NCI-H526 treated with DMSO at 0.1 percent for 48 hours (cell line): ENCODE data around the gene TMEM158.

Experiments used
- DNase-seq: peaks from one replicate; lab custom pipeline; 2025; lab: John Stamatoyannopoulos, UW

Gene TMEM158

DNA sequence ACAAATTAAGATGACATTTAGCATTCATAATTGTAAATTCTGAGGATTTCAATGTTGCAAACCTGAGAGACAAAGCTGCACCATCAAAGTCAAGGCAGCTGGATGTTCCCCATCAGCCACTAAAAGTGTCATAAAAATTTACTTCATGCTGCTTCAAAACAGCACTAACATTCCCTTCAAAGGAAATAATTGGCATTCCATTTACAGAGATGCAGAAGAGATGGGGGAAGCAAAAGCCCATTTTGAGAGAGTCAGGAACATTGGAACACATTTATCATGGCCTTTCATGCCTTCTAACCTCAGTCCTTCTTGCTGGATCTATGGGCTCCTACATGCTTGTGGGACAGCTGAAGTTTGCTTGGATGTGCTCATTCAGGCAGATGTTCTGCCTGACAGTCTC is 6.4 kb upstream of the TMEM158 start:
- DNase-seq: no peak

DNA sequence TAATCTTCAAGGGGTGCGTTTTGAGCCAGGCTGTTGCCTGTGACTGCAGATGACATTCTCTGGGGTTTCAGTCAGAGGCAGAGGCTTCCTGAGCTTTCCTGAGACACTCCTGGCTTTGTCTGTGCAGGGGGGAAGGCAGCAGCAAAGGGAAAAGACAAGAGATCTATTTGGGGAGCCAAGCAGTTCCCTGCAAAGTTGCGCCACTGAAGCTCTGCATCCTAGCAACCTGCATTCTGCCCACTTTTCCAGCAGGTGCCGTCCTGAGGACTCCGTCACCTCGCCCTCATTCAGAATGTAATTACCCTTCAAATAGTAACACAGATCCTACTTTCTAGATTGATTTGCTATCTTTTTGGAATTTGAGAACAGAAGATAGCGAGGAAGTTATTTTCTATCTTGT is 1.9 kb upstream of the TMEM158 start:
- DNase-seq: no peak

DNA sequence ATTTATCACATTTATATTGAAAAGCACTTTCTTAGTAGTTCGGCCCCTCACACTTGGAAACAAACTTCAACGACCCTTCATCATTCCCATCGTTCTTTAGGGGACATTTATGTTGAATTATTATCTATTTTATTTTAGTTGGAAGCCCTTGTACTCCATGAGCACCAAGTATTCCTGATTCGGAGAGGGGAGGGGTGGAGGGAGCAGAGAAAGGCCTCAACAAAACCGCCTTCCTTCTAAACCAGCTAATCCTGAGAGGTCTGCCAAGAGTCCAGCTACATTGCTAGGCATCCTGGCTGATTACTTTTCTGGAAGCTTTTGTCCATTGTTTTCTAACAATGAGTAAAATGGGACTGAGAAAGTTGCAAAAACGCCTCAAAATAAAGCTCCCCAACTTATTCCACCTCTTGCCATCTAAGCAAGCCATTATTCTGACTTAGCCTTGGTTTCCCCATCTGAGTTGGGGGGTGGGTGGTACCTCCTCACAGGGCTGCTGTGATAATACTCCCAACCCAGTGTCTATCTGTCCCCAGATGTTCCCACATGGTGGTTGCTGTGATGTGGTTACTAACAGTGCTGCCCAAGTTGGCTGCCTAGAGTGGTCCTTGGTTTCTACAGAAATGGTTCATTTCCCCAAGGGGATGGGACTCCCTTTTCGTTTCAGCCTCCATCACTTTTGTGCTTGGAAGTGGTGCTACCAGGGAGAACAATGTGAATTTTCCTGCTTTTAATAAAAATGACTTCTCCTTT is 1.2 kb upstream of the TMEM158 start:
- no peak for DNase-seq

DNA sequence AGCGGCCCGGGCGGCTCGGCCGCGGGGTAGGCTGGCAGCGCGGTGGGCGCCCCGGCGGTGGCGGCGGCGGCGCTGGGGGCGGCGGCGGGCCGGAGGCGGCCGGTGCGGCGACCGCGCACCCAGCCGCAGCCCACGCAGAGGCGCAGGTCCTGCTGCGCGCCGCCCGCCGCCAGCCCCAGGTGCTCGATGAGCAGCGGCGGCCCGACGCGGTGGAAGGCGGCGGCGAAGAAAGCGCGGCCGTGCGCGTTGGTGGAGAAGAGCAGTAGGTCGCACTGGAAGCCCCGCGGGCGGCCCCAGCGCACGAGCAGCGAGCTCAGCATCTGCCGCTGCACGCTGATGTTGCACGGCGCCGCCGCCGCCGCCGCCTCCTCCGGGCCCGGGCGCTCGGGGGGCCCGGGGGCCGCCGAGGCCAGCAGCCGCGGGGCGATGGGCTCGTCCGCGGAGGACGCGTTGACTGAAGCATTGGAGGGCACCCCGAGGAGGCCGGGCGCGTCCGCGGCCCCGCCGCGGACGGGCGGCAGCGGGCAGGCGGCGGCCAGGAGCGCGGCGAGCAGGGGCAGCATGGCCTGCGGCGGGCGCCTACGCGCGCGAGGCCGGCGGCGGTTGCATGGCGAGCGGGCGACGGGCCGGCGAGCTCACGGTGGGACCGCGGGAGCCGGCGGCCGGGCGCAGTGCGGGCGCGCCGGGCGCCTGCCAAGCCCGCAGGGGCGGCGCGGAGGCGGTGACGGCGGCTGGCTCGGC is 452 bp downstream of the TMEM158 start:
- no peak for DNase-seq

DNA sequence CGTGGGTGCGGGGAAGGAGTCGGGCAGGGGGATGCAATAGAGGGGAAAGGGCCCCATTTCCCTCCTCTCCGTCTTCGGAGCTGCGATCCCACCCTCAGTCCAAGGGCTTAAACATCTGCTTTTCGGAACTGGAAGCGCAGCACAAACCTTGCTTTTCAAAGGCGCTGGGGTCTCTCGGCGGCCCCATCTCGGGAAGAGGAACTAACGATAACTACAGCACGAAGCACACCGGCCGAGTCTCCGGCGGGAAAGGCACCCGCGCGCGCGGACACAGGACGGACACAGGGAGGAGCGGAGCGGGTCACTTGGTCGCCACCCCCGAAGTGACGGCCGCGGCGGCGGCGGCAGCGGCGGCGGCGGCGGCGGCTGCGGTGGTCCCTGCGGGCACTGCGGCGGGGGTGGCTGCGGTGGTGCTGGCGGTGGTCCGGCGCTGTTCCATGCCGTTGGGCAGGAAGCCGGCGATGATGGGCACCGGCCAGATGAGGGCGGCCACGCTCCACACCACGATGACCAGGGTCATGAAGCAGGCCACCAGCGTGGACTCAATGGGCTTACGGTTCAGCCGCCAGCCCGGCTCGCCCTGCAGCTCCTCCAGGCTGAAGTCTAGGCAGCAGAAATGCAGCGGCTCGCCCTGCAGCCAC is 1.1 kb downstream of the TMEM158 start:
- peak; percentile 35 for DNase-seq

DNA sequence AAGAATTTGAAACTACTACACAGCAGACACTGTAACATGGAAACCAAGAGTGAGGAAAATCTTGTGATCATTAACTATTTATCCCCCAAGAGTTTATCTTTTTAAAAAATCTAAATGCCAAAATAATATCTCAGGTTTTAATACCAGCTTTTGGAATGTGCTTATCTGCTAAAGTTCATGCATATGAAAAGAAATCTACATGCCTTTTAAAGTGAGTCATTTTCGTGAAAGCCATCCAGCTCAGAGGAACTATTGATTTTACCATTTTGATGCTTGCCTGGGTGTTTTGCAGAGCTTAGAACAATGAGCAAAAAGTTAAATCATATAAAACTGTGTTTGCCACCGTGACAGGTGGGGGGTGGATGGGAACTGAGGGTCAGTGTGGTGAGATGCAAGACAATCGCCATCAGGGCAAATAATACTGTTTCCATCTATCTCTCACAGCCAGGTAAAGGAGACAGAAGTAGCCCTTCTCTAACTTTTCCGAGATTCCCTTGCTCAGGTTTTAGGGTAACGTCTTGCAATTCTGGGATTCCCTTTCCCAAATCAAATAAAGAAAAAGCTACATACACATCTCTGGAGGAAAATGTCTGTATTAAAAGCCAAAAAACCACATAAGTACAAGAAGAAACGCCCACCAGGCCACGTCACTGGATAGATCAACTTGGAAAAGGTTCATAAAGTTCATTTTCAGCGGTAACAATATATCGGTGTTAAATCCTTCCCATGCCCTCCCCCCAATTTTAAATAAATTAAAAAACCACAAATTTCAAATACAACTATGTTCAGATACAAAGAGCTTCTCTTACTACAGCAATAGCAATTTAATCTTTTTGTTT is 2.0 kb downstream of the TMEM158 start:
- no peak for DNase-seq

DNA sequence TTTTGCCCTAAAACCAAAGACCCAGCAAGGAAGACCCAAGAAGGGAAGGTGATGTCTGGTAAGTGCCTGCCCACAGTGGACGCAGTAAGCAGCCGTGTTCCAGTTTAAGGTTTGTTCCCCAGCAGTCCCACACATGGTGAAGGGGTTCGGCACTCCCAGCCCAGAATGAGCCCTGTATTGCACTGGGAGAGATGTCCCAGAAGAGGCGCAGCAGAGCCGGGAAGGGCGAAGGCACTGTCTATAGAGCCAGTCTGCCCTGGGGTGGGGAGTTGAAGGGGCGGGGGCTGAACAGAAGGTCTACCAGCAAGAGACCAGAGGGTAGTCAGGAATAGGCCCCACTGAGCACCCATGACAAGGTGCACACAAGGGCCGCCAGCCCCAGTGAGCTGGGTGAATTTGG is 6.4 kb downstream of the TMEM158 start:
- DNase-seq: no peak

DNA sequence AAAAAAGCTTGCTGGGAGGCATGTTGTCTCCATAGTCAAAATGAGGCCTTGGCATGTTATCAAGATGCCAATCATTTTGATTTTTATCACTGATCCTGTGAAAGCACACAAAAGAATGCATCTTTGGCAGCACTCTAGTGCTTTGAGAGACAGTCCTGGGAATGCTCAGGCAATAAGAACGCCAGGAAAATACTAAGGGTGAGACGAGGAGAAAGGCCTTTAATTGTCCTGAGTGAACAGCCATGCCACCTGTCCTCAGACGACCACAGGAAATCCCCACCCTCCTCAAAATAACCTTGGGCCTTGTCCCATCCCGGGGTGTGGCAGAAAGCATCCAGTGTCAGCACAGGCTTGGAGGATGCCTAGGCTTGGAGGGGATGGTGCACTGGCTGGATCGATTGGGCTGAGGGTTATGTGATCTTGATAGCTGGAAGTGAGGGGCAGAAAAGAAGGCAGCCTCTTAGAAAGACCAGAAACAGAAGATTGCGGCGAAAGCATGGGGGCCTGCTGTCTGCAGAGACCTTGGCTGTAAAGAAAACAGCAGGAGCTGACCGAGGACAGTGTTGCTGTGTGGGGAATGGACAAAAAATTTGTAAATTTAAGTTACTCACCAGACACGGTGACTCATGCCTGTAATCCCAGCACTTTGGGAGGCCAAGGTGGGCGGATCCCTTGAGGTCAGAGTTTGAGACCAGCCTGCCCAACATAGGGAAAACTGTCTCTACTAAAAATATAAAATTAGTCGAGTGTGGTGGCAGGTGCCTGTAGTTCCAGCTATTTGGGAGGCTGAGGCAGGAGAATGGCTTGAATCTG is 7.3 kb downstream of the TMEM158 start:
- DNase-seq: no peak

DNA sequence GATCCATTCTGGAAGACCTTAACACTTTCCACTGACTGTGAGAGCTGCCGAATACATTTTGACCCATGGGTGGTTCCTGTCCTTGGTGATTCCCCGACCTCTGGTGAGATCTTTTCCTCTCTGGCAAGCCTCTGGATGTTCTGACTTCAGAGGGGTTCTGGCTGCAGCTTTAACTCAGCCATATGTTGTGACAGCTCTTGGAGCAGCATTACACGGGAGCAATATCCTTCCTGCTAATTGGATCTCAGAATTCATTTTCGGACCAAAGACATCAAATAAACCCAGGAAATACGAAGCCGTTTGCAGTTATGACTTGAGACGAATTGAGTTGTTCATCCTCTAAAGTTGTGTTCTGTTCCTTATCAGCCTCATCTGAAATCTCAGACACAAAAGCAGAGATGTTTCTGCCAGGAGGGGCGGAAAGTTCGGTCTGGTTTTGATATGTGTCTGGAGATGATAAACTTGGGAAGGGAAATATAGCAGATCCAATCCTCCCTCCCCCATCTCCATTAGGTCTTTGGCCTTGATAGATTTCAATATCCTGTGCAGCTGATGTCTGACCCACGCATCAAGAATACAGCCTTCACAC is 10.0 kb downstream of the TMEM158 start:
- no peak for DNase-seq

DNA sequence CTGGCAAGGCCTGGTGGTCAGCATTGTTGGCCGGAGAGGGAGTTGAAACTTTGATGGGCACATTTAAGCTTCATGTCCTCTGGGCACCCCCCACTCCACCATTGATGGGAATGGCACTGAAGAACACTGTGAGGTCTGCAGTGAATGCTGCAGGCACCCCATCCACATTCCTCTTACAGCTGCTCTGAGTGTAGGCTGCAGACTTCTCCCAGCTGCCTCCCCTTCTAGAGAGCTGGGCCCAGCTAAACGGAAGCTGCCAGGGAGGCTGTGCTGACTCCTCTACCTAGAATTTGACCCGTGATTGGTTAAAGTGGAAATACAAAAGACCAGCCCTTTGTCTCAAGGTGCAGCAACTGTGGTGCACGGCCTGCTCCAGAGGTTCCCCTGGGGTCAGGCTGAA is 10.6 kb downstream of the TMEM158 start:
- no peak for DNase-seq

DNA sequence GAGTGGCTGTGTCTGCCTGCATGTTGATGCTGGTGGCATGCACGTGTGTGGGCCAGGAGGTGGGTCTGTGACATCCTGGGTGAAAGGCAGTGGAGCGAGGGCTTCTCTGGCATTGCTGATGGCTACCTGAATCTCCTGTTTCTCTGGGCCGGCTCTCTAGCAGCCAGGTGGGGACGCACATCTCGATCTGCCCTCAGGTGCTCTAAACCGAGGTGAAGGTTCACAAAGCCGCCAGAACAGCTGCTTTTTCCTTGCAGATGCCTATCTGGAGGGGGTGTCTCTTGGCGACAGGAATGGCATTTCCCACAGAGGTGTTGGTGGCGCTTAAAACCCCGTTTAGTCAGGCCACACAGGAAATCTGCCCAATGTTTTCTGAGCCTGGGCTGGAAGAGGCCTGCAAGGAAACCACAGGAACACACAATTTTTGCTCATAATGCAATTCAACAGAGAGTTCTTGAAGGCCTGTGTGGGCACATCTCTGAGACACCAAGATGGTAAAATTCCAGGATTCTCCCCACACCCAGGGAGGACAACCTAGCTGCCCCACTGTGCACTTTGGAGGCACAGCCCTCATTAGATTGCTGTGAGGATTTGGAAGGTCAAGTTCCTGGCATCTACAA is 11.9 kb downstream of the TMEM158 start:
- no peak for DNase-seq

DNA sequence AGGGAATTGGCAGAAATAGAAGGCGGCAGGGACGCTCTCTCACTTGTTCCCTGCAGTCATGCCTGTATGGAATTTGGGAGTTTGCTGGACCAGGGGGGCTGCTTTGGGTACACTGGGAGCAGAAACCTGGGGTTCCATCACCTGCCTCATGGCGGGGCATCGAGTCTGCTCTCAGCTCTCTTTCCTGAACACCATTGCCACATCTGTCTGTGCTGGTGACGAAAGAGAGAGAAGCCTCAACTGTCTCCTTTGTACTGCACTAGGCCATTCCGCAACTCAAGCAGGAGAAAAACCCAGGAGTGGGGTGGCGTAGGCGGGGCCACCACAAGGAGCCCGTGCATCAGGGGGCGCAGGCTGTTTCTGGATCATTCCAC is 14.0 kb downstream of the TMEM158 start:
- DNase-seq: no peak

DNA sequence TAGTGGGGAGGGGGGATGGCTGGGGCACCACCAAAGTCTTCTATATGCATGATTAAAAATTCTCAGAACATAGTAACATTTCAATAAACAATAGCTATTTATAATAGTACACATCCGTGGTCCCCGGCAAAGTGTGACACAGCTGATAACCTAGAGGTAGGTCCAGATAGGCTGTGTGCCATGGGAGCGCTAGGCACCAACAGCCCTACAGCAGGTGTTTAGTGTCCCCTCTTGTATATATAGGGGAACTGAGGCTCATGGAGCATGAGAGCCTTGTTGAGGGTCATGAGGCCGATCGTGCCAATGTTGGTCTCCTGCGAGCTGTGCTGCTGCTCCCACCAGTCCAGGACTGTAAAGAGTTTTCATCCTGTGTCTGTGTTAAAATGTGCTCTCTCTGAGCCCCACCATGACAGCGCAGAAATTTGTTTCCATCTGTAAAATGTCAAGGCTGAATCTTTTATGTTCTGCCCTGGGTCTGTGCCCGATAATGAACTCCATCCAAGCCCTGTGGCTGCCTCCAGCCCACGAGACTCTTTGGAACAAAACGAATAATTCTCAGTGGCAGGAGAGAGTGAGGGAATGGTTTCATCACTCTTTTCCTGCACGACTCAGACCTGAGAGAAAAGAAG is 14.5 kb downstream of the TMEM158 start:
- no peak for DNase-seq

DNA sequence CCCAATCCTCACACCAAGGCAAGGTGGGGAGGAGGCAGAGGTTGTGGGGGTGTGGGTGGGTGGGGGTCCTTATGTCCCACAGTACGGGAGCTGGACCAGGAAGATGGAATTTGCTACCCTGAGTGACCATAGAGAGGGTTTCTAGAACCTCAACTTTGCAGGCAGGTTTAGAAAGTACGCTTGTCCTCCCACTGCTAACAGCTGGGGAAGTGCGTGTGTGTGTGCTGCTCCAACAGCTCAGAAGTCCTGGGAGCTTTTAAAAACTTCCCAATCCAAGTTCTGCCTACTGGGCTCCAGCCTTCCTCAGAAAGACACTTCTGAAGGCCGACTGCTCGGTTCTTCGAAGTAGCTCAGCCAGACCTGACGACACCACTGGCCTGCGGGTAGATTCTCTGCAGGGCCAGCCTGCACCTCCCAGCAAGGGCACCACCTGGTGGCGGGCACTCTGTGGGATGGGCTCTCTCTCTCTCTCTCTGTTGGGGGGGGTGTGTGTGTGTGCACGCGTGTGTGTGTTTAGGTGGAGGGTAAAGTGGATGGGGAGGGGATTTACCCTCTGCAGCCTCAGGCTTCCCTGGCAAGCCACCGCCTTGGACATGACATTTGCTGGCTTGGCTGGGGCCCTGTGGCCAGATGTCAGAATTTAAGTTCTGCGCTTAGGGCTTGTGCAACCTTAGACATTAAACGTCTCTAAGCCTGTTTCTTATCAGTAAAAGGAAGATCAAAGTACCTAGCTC is 15.6 kb downstream of the TMEM158 start:
- peak; percentile 40 for DNase-seq

DNA sequence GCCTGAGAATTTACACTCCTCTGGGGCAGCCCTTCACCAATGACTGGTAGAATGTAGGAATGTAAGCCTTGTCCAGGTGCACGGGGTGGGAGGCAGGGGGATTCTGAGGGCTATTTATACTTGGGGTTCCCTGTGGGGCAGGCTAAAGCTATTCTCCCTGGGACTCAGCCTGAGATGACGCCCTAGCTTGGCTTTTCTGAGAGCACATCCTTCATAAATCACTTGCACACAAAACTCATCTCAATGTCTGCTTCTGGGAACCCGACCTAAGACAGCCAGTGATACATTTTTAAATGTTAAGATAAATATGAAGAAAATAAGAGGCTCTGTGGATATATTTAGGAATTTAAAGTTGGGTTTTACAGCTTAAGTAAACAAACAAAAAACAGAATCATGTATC is 16.6 kb downstream of the TMEM158 start:
- no peak for DNase-seq

DNA sequence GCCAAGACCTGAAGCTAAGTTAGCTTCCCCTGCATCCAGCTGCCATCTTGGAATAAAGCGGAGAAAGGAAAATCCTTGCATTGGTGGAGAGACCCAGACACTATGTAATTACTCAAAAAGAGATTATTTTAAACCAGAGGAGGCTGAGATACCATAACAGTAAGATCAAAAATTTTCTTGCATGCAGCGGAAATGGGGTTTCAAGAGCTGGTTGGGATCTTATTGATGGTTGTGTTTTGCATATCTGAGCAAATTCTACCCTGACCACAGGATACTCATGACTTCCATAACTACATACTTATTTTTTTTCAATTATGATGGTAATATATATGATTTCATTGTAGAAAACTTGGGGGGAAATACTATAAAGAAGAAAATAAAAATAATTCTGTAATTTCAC is 17.5 kb downstream of the TMEM158 start:
- DNase-seq: no peak

DNA sequence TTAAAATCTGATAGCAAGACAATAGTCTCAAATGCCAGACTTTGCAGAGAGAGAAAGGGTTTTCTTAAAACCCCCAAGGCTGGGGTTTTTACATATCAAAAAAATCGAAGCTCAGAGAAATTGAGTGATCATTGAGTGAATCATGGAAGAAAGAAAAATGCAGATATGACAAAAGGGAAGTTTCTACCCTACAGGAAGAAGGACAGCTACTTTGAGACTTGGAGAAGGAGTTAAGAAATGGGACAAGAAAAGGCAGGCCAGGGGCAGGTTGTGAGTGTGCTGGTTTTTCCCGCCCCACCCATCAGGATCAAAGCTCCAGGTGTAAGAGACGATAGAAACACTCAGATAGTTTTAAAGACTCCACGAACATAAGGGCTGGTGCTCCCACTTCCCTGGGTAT is 18.6 kb downstream of the TMEM158 start:
- DNase-seq: no peak

DNA sequence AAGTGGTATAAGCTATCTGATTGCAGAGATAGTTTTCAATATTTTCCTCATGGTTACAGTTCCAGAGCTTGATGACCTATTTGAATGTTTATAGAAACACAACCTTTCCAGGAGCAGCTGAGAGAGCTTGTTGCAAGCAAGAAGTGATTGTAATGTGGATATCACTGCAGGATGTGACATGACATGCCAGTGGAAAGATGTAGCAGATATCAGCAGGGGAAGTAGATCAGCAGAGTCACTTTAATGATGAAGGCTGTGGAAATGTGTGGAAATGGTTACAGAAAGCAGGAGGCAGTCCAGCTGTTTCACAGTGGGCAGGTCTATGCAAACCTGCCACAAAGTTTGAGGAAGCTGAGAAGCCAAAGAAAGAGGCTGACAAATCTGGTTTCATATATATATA is 21.0 kb downstream of the TMEM158 start:
- no peak for DNase-seq

DNA sequence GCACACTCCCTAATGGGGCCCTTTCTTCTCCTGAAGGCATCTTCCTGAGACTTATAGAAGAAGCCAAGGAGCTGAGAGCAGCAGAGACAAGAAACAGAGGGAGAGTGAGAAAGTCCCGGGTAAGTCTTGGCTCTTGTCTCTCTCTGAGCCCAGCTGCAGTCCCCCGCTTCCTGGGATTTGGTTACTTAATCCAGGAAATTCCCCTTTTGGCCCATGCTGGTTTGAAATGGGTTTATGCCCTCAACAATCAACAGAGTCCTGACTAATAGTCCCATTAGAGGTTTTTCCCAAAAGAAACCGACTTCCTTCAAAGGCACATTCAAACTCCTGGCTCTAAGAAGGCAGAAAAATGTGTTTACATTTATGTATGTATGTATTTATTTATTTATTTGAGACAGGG is 22.0 kb downstream of the TMEM158 start:
- DNase-seq: no peak
